ENCODE results near the gene RNASE9.

DNA sequence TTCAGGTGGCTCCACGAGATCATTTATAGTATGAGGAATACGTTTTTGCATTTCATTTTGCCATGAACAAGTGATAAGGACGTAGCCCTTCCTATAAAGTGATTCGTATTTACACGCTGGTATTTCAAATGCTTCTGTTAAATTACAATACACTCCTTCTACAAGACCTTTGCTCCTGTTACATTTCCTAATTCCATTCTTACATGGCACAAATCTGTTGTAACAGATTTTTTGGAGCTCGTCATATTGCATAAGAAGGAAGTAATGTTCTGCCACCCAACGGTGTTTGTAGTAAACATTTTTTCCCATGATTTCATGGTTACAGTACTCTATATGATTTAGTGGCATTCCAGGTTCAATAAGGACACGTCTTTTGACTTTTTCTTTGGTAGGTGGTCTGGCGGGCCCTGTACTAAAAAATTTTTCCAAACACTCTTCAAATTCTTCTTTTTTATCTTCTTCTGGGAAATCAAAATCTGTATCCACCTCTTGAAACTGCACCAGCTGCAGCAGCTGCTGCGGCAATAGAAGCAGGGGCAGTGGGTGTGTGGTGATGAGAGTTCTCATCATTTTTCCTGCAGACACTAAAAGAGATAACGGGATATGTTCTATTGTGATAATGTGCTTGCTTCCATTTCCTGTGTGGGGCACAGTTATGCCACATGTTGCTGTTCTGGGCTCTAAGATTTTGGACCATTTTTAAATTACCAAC is 4.2 kb downstream of the RNASE9 start:
- no peak for TF ChIP-seq POLR2A (IDR thresholded peaks at IDR 0.05)
- TF ChIP-seq, protein P1, sequence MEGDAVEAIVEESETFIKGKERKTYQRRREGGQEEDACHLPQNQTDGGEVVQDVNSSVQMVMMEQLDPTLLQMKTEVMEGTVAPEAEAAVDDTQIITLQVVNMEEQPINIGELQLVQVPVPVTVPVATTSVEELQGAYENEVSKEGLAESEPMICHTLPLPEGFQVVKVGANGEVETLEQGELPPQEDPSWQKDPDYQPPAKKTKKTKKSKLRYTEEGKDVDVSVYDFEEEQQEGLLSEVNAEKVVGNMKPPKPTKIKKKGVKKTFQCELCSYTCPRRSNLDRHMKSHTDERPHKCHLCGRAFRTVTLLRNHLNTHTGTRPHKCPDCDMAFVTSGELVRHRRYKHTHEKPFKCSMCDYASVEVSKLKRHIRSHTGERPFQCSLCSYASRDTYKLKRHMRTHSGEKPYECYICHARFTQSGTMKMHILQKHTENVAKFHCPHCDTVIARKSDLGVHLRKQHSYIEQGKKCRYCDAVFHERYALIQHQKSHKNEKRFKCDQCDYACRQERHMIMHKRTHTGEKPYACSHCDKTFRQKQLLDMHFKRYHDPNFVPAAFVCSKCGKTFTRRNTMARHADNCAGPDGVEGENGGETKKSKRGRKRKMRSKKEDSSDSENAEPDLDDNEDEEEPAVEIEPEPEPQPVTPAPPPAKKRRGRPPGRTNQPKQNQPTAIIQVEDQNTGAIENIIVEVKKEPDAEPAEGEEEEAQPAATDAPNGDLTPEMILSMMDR (IDR thresholded peaks at IDR 0.05), result no peak

Measured in testis (tissue), 2 donors.